HL-60/S4 treated with phorbol 12-myristate 13-acetate at 8.2 ng/mL for 4 days and 3 days (cell line): ENCODE results near the gene GRAMD1B.

Experiments
- in situ Hi-C: fragments of 300-500 bp; cut with MboI; formaldehyde crosslinking; loops from 2 replicates; pipeline ENCODE4 v1.15.0; 2022; ENCODE audit warnings: low sequenced_read_pairs

Gene GRAMD1B

GRCh38 chr11:123472236-123472935, 42.3 kb downstream of the GRAMD1B start:
- in situ Hi-C loops = loop anchor here (10.0 kb wide), 1 partner anchor 58 kb away; no protein-coding TSS in a partner anchor

DNA sequence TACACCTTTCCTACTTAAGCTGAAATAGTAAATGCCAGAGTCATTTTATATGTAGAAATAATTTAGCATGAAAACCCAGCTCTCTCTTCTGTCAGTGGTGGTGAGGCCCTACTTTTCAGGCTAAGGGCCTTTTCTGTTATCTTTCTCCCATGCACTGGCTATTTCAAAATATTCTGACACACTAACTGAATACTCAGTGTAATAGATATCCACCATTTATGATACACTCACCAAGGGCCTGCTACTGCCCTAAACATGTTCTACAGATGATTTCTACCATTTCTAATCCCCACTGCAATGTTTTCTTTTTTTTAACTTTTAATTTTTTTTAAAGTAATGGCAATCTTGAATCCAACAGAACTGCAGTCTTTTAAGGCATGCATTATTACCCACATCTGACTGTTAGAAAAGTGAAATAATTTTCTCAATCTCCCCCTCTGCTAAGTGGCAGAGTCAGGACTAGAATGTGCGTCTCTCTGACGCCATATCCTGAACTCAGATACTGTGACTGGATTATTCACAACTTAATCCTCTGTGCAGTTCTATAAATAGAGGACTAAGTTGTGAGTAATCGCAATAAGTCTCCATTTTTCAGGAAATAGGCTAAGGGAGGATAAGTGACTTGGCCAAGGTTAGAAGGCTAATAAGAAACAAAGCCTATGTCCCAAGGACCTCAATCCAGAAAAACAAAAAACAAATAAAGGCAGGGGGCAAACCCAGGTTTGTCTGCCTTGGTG, 44.0 kb downstream of the GRAMD1B start:
- in situ Hi-C loops = loop anchor here (10.0 kb wide), 1 partner anchor 59 kb away; no protein-coding TSS in a partner anchor

DNA sequence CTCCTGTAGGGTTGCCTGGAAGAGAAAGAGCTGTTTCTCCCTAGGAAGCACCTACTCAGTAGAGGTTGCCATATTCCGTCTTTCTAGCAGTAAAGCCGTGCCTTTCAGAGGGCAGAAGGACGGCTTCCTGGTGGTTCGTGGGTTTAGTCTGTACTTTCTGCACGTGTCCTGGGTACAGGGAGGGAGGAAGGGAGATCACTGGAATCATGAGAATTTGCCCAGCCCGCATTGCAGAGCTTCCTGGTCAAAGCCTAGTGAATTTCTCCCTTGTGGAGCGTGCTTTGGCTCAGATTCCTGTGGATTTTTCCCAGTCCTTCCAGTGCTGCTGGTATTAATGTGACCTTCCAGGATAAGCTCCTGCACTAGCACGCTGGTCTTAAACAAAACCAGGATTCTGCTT, 44.9 kb downstream of the GRAMD1B start:
- in situ Hi-C loops = loop anchor here (10.0 kb wide), 1 partner anchor 60 kb away; no protein-coding TSS in a partner anchor

GRCh38 chr11:123475469-123475868, 45.4 kb downstream of the GRAMD1B start:
- in situ Hi-C loops = loop anchor here (10.0 kb wide), 1 partner anchor 61 kb away; no protein-coding TSS in a partner anchor

DNA sequence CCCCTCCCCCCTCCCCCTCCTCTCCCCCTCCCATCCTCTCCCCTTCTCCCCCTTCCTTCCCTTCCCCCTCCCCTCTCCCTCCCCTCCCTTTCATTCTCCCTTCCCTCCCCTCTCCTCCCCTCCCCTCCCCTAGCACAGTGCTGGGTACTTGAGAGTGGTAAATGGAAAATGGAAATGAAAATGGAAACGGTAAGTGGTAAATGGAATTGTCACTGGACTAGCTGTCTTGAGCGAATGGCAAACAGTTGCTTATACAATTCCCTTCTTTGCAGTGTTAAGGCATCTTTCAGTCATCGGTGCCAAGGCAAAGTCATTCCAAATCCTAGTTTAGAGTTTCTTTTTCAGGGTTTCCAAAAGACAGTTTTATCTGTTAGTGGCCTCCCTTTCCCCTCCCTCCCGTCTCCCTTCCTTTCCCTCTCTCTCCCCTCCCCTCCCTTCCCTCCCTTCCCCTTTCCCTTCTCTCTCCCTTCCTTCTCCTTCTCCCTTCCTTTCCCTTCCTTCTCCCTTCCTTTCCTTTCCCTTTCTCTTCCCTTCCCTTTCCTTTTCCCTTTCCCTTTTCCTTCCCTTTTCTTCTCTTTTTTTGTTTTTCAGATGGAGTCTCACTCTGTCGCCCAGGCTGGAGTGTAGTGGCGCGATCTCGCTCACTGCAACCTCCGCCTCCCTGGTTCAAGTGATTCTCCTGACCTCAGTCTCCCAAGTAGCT, 47.3 kb downstream of the GRAMD1B start:
- in situ Hi-C loops = loop anchor here (10.0 kb wide), 1 partner anchor 63 kb away; no protein-coding TSS in a partner anchor

DNA sequence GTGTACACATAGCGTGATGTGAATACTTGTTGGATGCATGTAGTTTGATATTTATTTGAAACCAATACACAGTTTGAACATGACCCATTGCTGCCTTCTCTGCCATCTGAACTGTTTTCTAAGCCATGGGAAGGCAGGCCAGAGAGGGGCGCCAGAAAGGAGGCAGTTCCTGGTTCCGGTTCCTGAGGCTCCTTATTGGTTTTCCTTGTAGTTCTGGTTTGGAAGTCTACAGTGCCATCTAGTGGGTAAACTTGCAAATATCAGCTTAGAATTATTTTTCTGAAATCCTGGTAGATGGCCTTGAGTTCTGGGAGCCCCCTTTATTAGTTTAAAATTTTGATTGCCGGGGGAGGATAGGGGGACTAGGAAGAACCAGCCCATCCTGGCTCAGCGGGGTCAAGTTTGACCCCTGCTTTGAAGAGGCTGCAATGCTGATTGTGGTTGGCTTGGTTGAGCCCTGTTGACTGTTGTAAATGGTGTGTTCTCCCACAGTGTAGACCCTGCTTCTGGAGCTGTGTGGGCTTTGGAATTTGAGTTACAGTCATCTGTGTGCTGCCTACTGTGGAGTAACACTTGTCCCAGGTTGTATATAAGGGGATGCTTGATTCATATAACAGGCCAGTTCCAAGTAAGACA, 48.4 kb downstream of the GRAMD1B start:
- in situ Hi-C loops = loop anchor here (10.0 kb wide), 1 partner anchor 64 kb away; no protein-coding TSS in a partner anchor

DNA sequence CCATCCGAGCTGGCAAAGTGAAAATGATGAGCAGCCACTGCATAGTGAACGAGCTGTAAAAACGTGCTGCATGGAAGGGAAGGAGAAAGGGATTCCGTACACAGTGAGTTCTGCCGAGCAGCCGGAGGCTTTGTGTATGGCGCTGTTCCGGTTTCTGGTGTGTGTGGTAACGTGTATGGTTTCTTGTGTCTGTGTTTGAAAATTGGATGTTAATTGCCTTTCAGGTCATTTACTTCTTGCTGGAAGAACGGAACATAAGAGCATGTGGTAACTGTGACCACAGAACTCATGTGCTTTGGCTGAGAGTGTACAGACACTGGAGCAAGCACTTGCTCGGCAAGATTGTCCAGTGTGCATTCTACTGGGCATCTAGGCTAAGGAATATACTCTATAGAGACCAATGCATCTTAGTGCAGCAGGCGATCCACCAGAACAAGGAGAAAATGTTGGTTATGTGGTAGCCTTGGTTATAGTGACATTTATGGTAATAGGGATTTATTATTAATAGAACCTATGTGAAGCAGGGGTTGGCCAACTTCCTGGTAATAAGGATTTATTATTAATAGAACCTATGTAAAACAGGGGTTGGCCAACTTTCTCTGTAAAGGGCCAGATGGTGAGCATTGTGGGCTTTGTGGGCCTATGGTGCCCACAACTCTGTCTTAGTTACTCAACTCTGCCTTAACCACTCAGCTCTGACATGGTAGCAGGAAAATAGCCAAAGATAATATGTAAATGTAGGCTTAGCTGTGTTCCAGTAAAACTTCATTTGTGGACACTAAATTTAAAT, 49.2 kb downstream of the GRAMD1B start:
- in situ Hi-C loops = loop anchor here (10.0 kb wide), 1 partner anchor 64 kb away; no protein-coding TSS in a partner anchor

GRCh38 chr11:123480290-123480815, 50.3 kb downstream of the GRAMD1B start:
- in situ Hi-C loops = no loop called here

- in situ Hi-C loops = no loop called here
These were observed 50.8 kb downstream of the GRAMD1B start for GRCh38 chr11:123480882-123481281.

DNA sequence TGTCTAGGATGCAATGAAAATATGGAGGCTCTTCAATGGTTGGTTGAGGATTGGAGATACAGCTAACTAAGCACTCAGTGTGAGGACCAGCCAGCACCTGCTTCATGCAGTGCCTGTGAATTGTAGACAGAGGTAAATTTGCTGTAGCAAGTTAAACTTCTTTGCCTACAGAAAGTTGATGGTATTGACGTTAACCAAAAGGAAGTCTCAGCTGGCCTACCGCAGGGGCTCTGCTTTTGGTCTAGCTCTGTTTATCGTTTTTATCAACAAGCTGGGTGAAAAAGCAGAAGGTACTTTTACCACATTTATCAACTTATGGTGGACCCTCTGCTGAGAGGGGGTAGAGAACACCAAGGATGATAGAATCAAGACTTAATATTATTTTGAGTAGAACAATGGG, 51.6 kb downstream of the GRAMD1B start:
- in situ Hi-C loops = no loop called here

DNA sequence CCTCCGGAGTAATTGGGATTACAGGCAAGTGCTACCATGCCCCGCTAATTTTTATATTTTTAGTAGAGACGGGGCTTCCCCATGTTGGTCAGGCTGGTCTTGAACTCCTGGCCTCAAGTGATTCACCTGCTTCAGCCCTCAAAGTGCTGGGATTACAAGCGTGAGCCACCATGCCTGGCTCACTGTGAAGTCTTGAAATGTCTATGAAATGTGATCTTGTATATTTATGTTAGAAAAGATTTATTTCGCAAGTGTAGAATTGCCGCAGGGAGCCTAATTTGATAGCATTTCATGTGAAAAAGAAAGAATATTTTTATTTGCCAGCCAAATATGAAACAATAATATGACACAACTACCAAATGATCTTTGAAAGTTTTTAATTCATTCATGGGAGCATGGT, 52.1 kb downstream of the GRAMD1B start:
- in situ Hi-C loops = no loop called here

DNA sequence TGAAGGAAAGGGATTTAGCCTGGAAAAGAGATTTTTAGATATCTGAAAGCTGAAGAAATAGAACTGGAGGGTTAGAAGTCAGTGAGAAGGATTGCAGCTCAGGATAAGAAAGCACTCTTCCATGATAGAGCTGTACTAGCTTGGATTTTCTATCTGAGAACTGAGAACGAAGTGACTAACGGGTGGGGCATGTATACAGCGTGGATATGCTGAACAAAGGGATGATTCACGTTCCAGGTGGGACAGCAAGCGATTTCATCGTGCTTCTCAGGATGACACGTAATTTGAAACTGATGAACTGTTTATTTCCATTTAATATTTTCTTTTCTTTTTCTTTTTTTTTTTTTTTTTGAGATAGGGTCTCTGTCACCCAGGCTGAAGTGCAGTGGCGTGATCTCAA, 53.0 kb downstream of the GRAMD1B start:
- in situ Hi-C loops = no loop called here

DNA sequence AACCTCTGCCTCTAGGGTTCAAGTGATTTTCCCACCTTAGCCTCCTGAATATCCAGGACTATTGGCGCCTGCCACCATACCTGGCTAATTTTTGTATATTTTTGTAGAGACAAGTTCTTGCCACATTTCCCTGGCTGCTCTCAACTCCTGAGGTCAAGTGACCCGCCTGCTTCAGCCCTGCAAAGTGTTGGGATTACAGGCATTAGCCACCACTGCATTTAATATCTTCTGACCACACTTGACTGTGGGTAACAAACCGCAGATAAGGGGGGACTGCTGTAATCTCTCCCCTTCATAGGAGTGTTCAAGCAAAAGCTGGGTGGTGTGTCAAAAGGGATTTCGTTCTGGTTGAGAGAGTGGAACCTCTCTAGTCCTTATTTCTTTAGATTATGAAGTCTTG, 53.4 kb downstream of the GRAMD1B start:
- in situ Hi-C loops = no loop called here

DNA sequence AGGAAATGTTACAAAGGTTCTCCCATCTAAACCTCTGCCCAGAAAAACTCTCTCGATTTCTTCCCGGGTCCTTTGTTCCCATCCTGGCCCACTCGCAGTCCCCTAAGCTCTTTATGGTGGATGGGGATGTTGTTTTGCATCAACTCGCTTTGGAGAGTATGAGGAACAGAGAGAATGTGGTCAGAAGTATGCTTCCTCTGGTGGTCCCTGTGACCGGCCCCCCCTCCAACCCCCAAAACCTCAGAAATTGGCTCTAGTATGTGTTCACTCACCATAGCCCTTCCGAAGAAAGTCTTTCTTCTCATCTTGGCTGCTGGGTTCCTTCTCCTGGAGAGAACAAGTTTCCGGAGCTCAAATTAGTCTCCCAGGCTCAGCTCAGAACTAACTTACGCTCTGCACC, 54.4 kb downstream of the GRAMD1B start:
- in situ Hi-C loops = no loop called here

DNA sequence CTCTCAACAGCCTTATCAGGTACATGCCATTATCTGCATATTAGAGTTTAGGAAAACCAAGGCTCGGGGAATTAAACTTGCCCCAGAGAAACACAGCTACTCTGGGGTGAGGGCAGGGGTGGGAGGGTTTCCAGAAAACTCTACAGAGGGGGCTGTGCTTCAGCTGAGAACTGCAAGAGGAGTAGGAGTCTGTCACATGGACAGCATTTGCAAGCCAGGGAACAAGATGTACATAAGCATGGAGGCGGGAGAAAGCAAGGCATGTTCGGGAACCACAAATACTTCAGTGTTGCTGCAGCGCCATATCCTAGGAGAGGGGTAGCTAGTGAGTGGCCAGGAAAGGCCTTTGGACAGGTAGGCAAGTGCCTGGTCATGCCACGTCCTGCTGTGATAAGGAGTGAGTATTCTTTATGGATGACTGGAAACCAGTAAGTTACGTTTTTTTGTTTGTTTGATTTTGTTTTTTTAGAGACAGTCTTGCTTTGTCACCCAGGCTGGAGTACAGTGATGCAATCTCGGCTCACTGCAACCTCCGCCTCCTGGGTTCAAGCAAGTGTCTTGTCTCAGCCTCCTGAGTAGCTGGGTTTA, 57.2 kb downstream of the GRAMD1B start:
- in situ Hi-C loops = no loop called here

GRCh38 chr11:123490527-123490926, 60.5 kb downstream of the GRAMD1B start:
- in situ Hi-C loops = no loop called here

- in situ Hi-C loops = no loop called here
These were observed 61.2 kb downstream of the GRAMD1B start for GRCh38 chr11:123491241-123491640.

GRCh38 chr11:123493349-123494063, 63.4 kb downstream of the GRAMD1B start:
- in situ Hi-C loops = no loop called here
